ENCODE results near the gene PTGER4.

GRCh38 chr5:40678026-40678425, 1.7 kb upstream of the PTGER4 start:
- TF ChIP-seq, protein P1, sequence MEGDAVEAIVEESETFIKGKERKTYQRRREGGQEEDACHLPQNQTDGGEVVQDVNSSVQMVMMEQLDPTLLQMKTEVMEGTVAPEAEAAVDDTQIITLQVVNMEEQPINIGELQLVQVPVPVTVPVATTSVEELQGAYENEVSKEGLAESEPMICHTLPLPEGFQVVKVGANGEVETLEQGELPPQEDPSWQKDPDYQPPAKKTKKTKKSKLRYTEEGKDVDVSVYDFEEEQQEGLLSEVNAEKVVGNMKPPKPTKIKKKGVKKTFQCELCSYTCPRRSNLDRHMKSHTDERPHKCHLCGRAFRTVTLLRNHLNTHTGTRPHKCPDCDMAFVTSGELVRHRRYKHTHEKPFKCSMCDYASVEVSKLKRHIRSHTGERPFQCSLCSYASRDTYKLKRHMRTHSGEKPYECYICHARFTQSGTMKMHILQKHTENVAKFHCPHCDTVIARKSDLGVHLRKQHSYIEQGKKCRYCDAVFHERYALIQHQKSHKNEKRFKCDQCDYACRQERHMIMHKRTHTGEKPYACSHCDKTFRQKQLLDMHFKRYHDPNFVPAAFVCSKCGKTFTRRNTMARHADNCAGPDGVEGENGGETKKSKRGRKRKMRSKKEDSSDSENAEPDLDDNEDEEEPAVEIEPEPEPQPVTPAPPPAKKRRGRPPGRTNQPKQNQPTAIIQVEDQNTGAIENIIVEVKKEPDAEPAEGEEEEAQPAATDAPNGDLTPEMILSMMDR (IDR thresholded peaks at IDR 0.05): no peak
- no peak for TF ChIP-seq POLR2A (IDR thresholded peaks at IDR 0.05)
